ENCODE results near the gene BRIP1.
"Not testable (repeated sequence)": the region's sequence is repeated elsewhere in the genome, so short reads cannot be mapped to it uniquely, and the experiment has no call there.

Gene BRIP1

GRCh38 chr17:61732169-61732568 lies 131.2 kb downstream of the BRIP1 start:
- H3K4me3 ChIP-seq (ENCODE audit: control insufficient read depth, low read depth, low read length): no peak overlapping the region
- no peak for DNase-seq (ENCODE audit: low read depth)
- TF ChIP-seq CTCF (conservative IDR thresholded peaks at IDR 0.05; ENCODE audit: control insufficient read depth, insufficient read depth, low read depth, low read length): no peak

- TF ChIP-seq CTCF (conservative IDR thresholded peaks at IDR 0.05; ENCODE audit: control insufficient read depth, insufficient read depth, low read depth, low read length): no peak
- DNase-seq (ENCODE audit: low read depth): no peak
- H3K4me3 ChIP-seq (ENCODE audit: control insufficient read depth, low read depth, low read length): no peak overlapping the region
Observed at GRCh38 chr17:61731330-61731729, 132.0 kb downstream of the BRIP1 start.

- no peak for DNase-seq (ENCODE audit: low read depth)
- TF ChIP-seq CTCF (conservative IDR thresholded peaks at IDR 0.05; ENCODE audit: control insufficient read depth, insufficient read depth, low read depth, low read length): no peak
- no peak overlapping the region for H3K4me3 ChIP-seq (ENCODE audit: control insufficient read depth, low read depth, low read length)
Observed at GRCh38 chr17:61729690-61730268, 133.5 kb downstream of the BRIP1 start.

- no peak for TF ChIP-seq CTCF (conservative IDR thresholded peaks at IDR 0.05; ENCODE audit: control insufficient read depth, insufficient read depth, low read depth, low read length)
- no peak overlapping the region for H3K4me3 ChIP-seq (ENCODE audit: control insufficient read depth, low read depth, low read length)
- no peak for DNase-seq (ENCODE audit: low read depth)
Observed at GRCh38 chr17:61728297-61728836, 135.0 kb downstream of the BRIP1 start.

GRCh38 chr17:61727798-61728197 lies 135.5 kb downstream of the BRIP1 start:
- DNase-seq (ENCODE audit: low read depth); H3K4me3 ChIP-seq (ENCODE audit: control insufficient read depth, low read depth, low read length): not testable (repeated sequence)

GRCh38 chr17:61726977-61727376 lies 136.4 kb downstream of the BRIP1 start:
- no peak for DNase-seq (ENCODE audit: low read depth)
- TF ChIP-seq CTCF (conservative IDR thresholded peaks at IDR 0.05; ENCODE audit: control insufficient read depth, insufficient read depth, low read depth, low read length): no peak
- H3K4me3 ChIP-seq (ENCODE audit: control insufficient read depth, low read depth, low read length): no peak overlapping the region

- H3K4me3 ChIP-seq (ENCODE audit: control insufficient read depth, low read depth, low read length): no peak overlapping the region
- TF ChIP-seq CTCF (conservative IDR thresholded peaks at IDR 0.05; ENCODE audit: control insufficient read depth, insufficient read depth, low read depth, low read length): no peak
- DNase-seq (ENCODE audit: low read depth): no peak
Observed at GRCh38 chr17:61724777-61725176, 138.6 kb downstream of the BRIP1 start.

Measured in fibroblast of mammary gland (primary cell).